IMR-90 (cell line): ENCODE data around the gene MRPS31. TPM values are rescaled to one million over a fixed set of nuclear protein-coding genes. Genes with fewer than 3 reads are reported as not detected.

Experiments
- ATAC-seq: fragments of 200-7000 bp; cut with Tn5 transposase; 2 replicates; pipeline ENCODE4 v1.9.1; 2020; ENCODE audit warnings: low read depth, mild to moderate bottlenecking, moderate library complexity
- BruUV-seq: library from RNA; stranded (reverse); fragments of 400-500 nt; replicated peaks from 2 replicates; lab custom pipeline; 2021; lab: Mats Ljungman, UMichigan
- CTCF ChIA-PET: fragments of 300-600 bp; formaldehyde crosslinking; extraction: SDS; loops from one replicate; lab custom pipeline; 2021; ENCODE audit warnings: antibody characterized with exemption; lab: Yijun Ruan, JAX
- POLR2A ChIA-PET: fragments of 300-600 bp; sonication (Branson Sonifier 250); formaldehyde crosslinking; loops from one replicate; lab custom pipeline; 2022; ENCODE audit warnings: antibody characterized with exemption; ENCODE audit not compliant: unreplicated experiment; lab: Charles Lee
- DNase-seq: peaks from one replicate; pipeline ENCODE4 v3.0.0; 2013
- H2AFZ ChIP-seq: replicated peaks from 2 replicates; pipeline ENCODE3; 2013; ENCODE audit warnings: low read length, mild to moderate bottlenecking; ENCODE audit not compliant: poor library complexity
- H2AK5ac ChIP-seq: 2 replicates; pipeline ENCODE4 v1.6.1; 2013; ENCODE audit warnings: low read depth, low read length, inconsistent platforms
- H2AK9ac ChIP-seq: replicated peaks from 2 replicates; pipeline ENCODE3; 2013; ENCODE audit warnings: mild to moderate bottlenecking, low read depth, low read length, moderate library complexity; ENCODE audit not compliant: poor library complexity
- H2BK120ac ChIP-seq: 2 replicates; pipeline ENCODE4 v1.6.1; 2013; ENCODE audit warnings: low read depth, low read length, inconsistent platforms
- H2BK15ac ChIP-seq: 3 replicates; pipeline ENCODE4 v1.6.1; 2013; ENCODE audit warnings: low read depth, low read length, inconsistent platforms
- H2BK20ac ChIP-seq: 2 replicates; pipeline ENCODE4 v1.6.1; 2013; ENCODE audit warnings: low read depth, mild to moderate bottlenecking, inconsistent platforms, low read length, moderate library complexity
- H2BK5ac ChIP-seq: 2 replicates; pipeline ENCODE4 v1.6.1; 2013; ENCODE audit warnings: mild to moderate bottlenecking, low read depth, low read length, inconsistent platforms; ENCODE audit not compliant: poor library complexity, severe bottlenecking
- H3K14ac ChIP-seq: replicated peaks from 2 replicates; pipeline ENCODE4 v1.6.1; 2013; ENCODE audit warnings: low read depth, low read length, inconsistent platforms
- H3K18ac ChIP-seq: 2 replicates; pipeline ENCODE4 v1.6.1; 2013; ENCODE audit warnings: low read depth, low read length, control low read depth
- H3K23ac ChIP-seq: 2 replicates; pipeline ENCODE4 v1.6.1; 2013; ENCODE audit warnings: low read depth, low read length, inconsistent platforms
- H3K27ac ChIP-seq: 2 replicates; pipeline ENCODE4 v1.5.1; 2013; ENCODE audit warnings: mild to moderate bottlenecking, control low read depth, low read length; ENCODE audit not compliant: insufficient read depth
- H3K27me3 ChIP-seq: 2 replicates; pipeline ENCODE4 v1.6.1; 2013; ENCODE audit warnings: low read length; ENCODE audit not compliant: control insufficient read depth, insufficient read depth
- H3K36me3 ChIP-seq: 2 replicates; pipeline ENCODE4 v1.6.1; 2013; ENCODE audit warnings: low read length, mixed read lengths; ENCODE audit not compliant: control insufficient read depth, insufficient read depth
- H3K4ac ChIP-seq: 2 replicates; pipeline ENCODE4 v1.6.1; 2013; ENCODE audit warnings: low read depth, low read length, inconsistent platforms
- H3K4me1 ChIP-seq: 2 replicates; pipeline ENCODE4 v1.6.1; 2013; ENCODE audit warnings: low read length, mixed read lengths; ENCODE audit not compliant: control insufficient read depth, insufficient read depth
- H3K4me2 ChIP-seq: 2 replicates; pipeline ENCODE4 v1.6.1; 2013; ENCODE audit warnings: low read depth, mild to moderate bottlenecking, control low read depth, low read length, moderate library complexity
- H3K4me3 ChIP-seq: 2 replicates; pipeline ENCODE4 v1.5.1; 2013; ENCODE audit warnings: low read depth, mild to moderate bottlenecking, control low read depth, low read length, moderate library complexity; ENCODE audit not compliant: insufficient read depth
- H3K56ac ChIP-seq: 2 replicates; pipeline ENCODE4 v1.6.1; 2013; ENCODE audit warnings: low read length, inconsistent platforms; ENCODE audit not compliant: insufficient read depth; ENCODE audit errors: extremely low read depth
- H3K79me1 ChIP-seq, 2 experiments: 2 replicates each; pipeline ENCODE4 v1.6.1; 2013; ENCODE audit warnings: low read length in 2 of 2, inconsistent platforms in 1 of 2, low read depth in 1 of 2
- H3K9ac ChIP-seq: 2 replicates; pipeline ENCODE4 v1.6.1; 2013; ENCODE audit warnings: low read depth, low read length, control low read depth
- H3K9me1 ChIP-seq: 2 replicates; pipeline ENCODE4 v1.6.1; 2013; ENCODE audit warnings: low read length, inconsistent platforms; ENCODE audit not compliant: insufficient read depth
- H3K9me3 ChIP-seq: 2 replicates; pipeline ENCODE4 v1.6.1; 2013; ENCODE audit warnings: low read length; ENCODE audit not compliant: control insufficient read depth, insufficient read depth
- H4K20me1 ChIP-seq: 2 replicates; pipeline ENCODE4 v1.6.1; 2013; ENCODE audit warnings: low read length, inconsistent platforms; ENCODE audit not compliant: insufficient read depth
- H4K5ac ChIP-seq: 2 replicates; pipeline ENCODE4 v1.6.1; 2013; ENCODE audit warnings: mild to moderate bottlenecking, low read depth, low read length, control low read depth
- H4K8ac ChIP-seq, 2 experiments: 2 replicates each; pipeline ENCODE4 v1.6.1; 2013; ENCODE audit warnings: low read depth in 2 of 2, low read length in 2 of 2, control low read depth in 1 of 2, inconsistent platforms in 1 of 2
- H4K91ac ChIP-seq: 2 replicates; pipeline ENCODE4 v1.6.1; 2013; ENCODE audit warnings: low read depth, low read length, inconsistent platforms; ENCODE audit not compliant: insufficient read depth
- ELK1 ChIP-seq: fragments of 150-350 bp; IDR thresholded peaks from 2 replicates; pipeline ENCODE4 v1.6.1; 2016; ENCODE audit warnings: low read depth, mild to moderate bottlenecking, low read length, moderate library complexity, borderline replicate concordance
- FOS ChIP-seq: fragments of 150-350 bp; IDR thresholded peaks from 2 replicates; pipeline ENCODE4 v1.6.1; 2016; ENCODE audit warnings: low read depth, low read length
- MAZ ChIP-seq: IDR thresholded peaks from 2 replicates; pipeline ENCODE4 v1.6.1; 2012; ENCODE audit warnings: low read depth, mild to moderate bottlenecking, low read length, improper control_type of control experiment, moderate library complexity, borderline replicate concordance
- MXI1 ChIP-seq: IDR thresholded peaks from 2 replicates; pipeline ENCODE4 v1.6.1; 2012; ENCODE audit warnings: low read depth, mild to moderate bottlenecking, low read length, moderate library complexity, borderline replicate concordance
- NFE2L2 ChIP-seq: fragments of 150-350 bp; IDR thresholded peaks from 2 replicates; pipeline ENCODE4 v1.6.1; 2016; ENCODE audit warnings: low read depth, mild to moderate bottlenecking, low read length
- POLR2A ChIP-seq: IDR thresholded peaks from 2 replicates; pipeline ENCODE4 v1.6.1; 2012; ENCODE audit warnings: mild to moderate bottlenecking, low read depth, low read length
- RCOR1 ChIP-seq: IDR thresholded peaks from 2 replicates; pipeline ENCODE4 v1.6.1; 2012; ENCODE audit warnings: mild to moderate bottlenecking, low read length, improper control_type of control experiment; ENCODE audit not compliant: insufficient replicate concordance
- RFX5 ChIP-seq: IDR thresholded peaks from 2 replicates; pipeline ENCODE4 v1.8.0; 2012; ENCODE audit warnings: low read depth, mild to moderate bottlenecking, low read length, moderate library complexity
- USF2 ChIP-seq: fragments of 150-350 bp; IDR thresholded peaks from 2 replicates; pipeline ENCODE4 v1.6.1; 2017; ENCODE audit warnings: mild to moderate bottlenecking, antibody characterized with exemption, low read length, low read depth
- WGBS, 2 experiments: methylation state at CpG; one replicate each; pipeline versions ENCODE4 v1.1.5 to v1.1.7; 2013; ENCODE audit warnings: missing lambda C conversion rate in 2 of 2; ENCODE audit not compliant: insufficient read length in 1 of 2; ENCODE audit errors: extremely low coverage in 2 of 2; 5-methylcytosine and 5-hydroxymethylcytosine counted together
- dilution Hi-C: fragments of 300-500 bp; cut with HindIII; formaldehyde crosslinking; loops from one replicate; pipeline ENCODE4 v1.14.3; 2018; ENCODE audit warnings: low sequenced_read_pairs; ENCODE audit not compliant: unreplicated experiment
- in situ Hi-C: fragments of 300-500 bp; cut with MboI; formaldehyde crosslinking; loops from 3 replicates; pipeline ENCODE4 v1.14.3; 2019; ENCODE audit warnings: low sequenced_read_pairs, inconsistent platforms, mixed read lengths
- intact Hi-C: fragments of 100-400 bp; cut with micrococcal nuclease; formaldehyde crosslinking; loops from 2 replicates; pipeline ENCODE4 v1.10.0; 2022
- polyA plus RNA-seq, 3 experiments: library from polyadenylated mRNA; depleted of rRNA; stranded (reverse); fragments of >200 nt; gene quantifications; 2 replicates each; pipeline ENCODE4 v1.2.3, GENCODE V29; 2012; ENCODE audit warnings: low replicate concordance in 1 of 3
- total RNA-seq: library from RNA; depleted of rRNA; stranded (reverse); fragments of >200 nt; gene quantifications from 2 replicates; pipeline ENCODE4 v1.2.3, GENCODE V29; 2012

Gene MRPS31
- total and polyA plus RNA-seq, 2 of the 4 experiments (the other 2 are of a cell fraction): 9.3 to 14.8 TPM

GRCh38 chr13:40764587-40765403 lies 6.2 kb downstream of the MRPS31 start:
- Histone ChIP-seq H3K18ac (no peak overlapping the region), H2BK15ac (no peak overlapping the region), H3K4me1 (peaks cover 9% of the 10 kb centered on the region), H3K4me2 (no peak overlapping the region), H3K9me3 (no peaks in the 10 kb centered on the region), H3K4me3 (no peak overlapping the region), H3K79me1 (peaks cover 9 to 14% of the 10 kb centered on the region in 2 experiments), H4K5ac (no peak overlapping the region), H4K20me1 (peaks cover 3% of the 10 kb centered on the region; the same call in 1 of the 2 replicates), H3K56ac (no peak overlapping the region), H3K9ac (no peak overlapping the region), H3K36me3 (peaks cover 2% of the 10 kb centered on the region), H2BK120ac (no peak overlapping the region), H2AK9ac (no peak overlapping the region), H2BK20ac (no peak overlapping the region), H2AK5ac (no peak overlapping the region), H4K91ac (no peak overlapping the region), H3K27me3 (no peaks in the 10 kb centered on the region), H3K14ac (no peak overlapping the region), H2AFZ (no peak overlapping the region), H3K9me1 (0 out of 2 replicates have a peak, but pooled peaks cover 3% of the 10 kb centered on the region), H2BK5ac (no peak overlapping the region), H3K23ac (no peak overlapping the region), H4K8ac (no peak overlapping the region; a peak in 1 of 4 replicates), H3K27ac (no peak overlapping the region), H3K4ac (no peak overlapping the region)
- in situ Hi-C loops: no loop called here
- CTCF ChIA-PET: interaction anchor here (0.6 kb wide), 1 partner anchor 109 kb away, joined by 4 read pairs; no protein-coding TSS in a partner anchor
- POLR2A ChIA-PET: no interaction called here
- ATAC-seq (no peak), DNase-seq (no peak)
- TF ChIP-seq USF2 (no peak), MAZ (no peak), RFX5 (no peak), FOS (no peak), ELK1 (no peak), MXI1 (no peak), RCOR1 (no peak), NFE2L2 (no peak), POLR2A (no peak)
- WGBS, 2 experiments: 100% methylated on average over 1 of the region's 3 CpGs; no CpG with 5 or more reads in 1 of the 2 experiments
- intact Hi-C loops: no loop called here
- no TSS peak for BruUV-seq
- dilution Hi-C loops: no loop called here
